Prostate gland (tissue), 2 donors: ENCODE results near the gene NGEF.

Experiments
- POLR2AphosphoS5 ChIP-seq: sonication (generic); formaldehyde crosslinking; IDR thresholded peaks from one replicate; pipeline ENCODE4 v1.6.1; 2017; ENCODE audit warnings: antibody characterized with exemption
- TF ChIP-seq, protein P1 (sequence below), 4 experiments: fragments of 200-600 bp in 2 of 4; fragments of 450-650 bp in 2 of 4; sonication (generic) in 2 of 4; IDR thresholded peaks; 1 replicate in 3 of 4; 2 replicates in 1 of 4; pipeline ENCODE4 v1.5.1; 2016 to 2019; ENCODE audit warnings: antibody characterized with exemption in 4 of 4, mild to moderate bottlenecking in 2 of 4, moderate library complexity in 2 of 4

DNA sequence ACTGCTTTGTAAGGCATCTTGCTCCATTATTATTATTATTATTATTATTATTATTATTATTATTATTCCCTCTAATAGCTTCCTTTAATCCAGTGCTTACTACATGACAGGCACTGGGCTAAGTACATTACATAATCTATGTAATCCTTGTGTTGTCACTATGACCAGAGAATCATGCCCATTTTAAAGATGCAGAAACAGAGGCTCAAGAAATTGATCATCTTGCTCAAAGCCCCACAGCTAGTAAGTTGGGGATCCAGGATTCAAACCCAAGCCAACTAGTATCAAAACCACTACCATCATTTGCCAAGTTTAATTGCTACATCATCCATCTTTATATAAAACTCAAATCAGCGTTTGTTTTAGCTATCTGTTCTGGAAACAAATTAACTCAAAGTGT, 594 bp upstream of the NGEF start:
- TF ChIP-seq, protein P1, sequence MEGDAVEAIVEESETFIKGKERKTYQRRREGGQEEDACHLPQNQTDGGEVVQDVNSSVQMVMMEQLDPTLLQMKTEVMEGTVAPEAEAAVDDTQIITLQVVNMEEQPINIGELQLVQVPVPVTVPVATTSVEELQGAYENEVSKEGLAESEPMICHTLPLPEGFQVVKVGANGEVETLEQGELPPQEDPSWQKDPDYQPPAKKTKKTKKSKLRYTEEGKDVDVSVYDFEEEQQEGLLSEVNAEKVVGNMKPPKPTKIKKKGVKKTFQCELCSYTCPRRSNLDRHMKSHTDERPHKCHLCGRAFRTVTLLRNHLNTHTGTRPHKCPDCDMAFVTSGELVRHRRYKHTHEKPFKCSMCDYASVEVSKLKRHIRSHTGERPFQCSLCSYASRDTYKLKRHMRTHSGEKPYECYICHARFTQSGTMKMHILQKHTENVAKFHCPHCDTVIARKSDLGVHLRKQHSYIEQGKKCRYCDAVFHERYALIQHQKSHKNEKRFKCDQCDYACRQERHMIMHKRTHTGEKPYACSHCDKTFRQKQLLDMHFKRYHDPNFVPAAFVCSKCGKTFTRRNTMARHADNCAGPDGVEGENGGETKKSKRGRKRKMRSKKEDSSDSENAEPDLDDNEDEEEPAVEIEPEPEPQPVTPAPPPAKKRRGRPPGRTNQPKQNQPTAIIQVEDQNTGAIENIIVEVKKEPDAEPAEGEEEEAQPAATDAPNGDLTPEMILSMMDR (IDR thresholded peaks at IDR 0.05): no peak
- no peak for TF ChIP-seq POLR2AphosphoS5
